OCI-LY7 (cell line): Measurements from ENCODE around the gene ACOT13.

Source experiments
- EZH2phosphoT487 ChIP-seq: fragments of 200-600 bp; sonication (generic); IDR thresholded peaks from 2 replicates; pipeline ENCODE4 v1.6.1; 2018; ENCODE audit warnings: low read depth, borderline replicate concordance, mild to moderate bottlenecking, mixed run types, antibody characterized with exemption, low read length, moderate library complexity, mixed read lengths
- TF ChIP-seq, protein P1 (sequence below): fragments of 200-600 bp; sonication (generic); conservative IDR thresholded peaks from 2 replicates; pipeline ENCODE4 v1.5.1; 2014; ENCODE audit warnings: mild to moderate bottlenecking, antibody characterized with exemption, low read length, moderate library complexity, mixed read lengths

DNA sequence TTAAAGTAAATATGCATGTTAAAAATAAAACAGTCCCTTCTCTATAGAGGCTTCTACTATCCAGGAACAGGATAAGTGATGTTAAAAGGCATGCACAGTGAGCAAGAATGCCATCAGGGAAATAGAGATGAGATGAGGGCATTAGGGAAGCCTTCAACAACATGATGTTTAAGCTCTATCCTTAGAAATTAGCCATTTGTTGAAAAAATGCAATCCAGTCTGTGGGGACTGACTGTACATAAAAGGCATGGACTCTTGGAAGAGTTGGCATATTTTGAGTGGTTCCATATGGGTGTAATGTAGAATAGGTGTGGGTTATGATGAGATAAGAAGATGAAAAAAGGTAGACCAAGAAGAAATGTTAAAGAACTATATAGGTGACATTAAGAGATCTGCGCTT is 26.7 kb upstream of the ACOT13 start:
- TF ChIP-seq, protein P1, sequence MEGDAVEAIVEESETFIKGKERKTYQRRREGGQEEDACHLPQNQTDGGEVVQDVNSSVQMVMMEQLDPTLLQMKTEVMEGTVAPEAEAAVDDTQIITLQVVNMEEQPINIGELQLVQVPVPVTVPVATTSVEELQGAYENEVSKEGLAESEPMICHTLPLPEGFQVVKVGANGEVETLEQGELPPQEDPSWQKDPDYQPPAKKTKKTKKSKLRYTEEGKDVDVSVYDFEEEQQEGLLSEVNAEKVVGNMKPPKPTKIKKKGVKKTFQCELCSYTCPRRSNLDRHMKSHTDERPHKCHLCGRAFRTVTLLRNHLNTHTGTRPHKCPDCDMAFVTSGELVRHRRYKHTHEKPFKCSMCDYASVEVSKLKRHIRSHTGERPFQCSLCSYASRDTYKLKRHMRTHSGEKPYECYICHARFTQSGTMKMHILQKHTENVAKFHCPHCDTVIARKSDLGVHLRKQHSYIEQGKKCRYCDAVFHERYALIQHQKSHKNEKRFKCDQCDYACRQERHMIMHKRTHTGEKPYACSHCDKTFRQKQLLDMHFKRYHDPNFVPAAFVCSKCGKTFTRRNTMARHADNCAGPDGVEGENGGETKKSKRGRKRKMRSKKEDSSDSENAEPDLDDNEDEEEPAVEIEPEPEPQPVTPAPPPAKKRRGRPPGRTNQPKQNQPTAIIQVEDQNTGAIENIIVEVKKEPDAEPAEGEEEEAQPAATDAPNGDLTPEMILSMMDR = no peak
- TF ChIP-seq EZH2phosphoT487 = no peak
